HG03565 (cell line): ENCODE measurements around the gene C22orf31.

Experiments
- ATAC-seq: cut with Tn5 transposase; IDR thresholded peaks from one replicate; pipeline ENCODE4 v1.9.1; 2021; ENCODE audit warnings: mild to moderate bottlenecking, moderate library complexity; ENCODE audit not compliant: unreplicated experiment

The C22orf31 gene

DNA sequence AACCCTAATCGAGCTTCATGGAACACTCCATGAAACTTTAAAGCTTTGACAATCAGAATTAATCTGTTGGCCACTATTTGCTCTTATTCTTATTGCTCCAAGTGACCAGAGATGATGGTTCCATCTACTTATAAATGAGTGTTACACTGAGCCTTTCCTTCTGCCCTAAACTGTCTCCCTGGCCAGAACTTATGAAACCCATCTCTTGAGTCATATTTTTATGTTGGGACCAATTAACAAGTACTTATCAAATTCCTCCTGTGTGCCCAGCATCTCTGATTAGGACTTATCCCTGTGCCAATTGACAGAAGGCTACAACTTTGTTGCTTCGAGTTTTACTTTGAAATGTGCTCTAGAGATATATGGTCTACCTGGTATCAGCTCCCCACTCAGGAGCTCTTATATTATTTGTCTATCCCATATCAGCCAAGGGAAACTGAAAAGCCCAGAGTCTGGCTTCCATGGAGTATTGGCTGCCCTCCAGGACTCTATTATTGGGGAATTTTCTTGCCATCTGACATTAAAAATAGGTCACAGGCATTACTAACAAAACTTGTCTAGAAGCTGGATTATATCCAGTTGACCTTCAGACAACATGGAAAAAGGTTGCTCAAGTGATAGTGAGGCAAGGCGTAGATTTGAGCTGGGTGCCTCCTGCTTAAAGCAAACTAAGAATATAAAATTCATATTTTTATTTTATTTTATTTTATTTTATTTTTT lies 20.0 kb upstream of the C22orf31 start:
- ATAC-seq = no peak

DNA sequence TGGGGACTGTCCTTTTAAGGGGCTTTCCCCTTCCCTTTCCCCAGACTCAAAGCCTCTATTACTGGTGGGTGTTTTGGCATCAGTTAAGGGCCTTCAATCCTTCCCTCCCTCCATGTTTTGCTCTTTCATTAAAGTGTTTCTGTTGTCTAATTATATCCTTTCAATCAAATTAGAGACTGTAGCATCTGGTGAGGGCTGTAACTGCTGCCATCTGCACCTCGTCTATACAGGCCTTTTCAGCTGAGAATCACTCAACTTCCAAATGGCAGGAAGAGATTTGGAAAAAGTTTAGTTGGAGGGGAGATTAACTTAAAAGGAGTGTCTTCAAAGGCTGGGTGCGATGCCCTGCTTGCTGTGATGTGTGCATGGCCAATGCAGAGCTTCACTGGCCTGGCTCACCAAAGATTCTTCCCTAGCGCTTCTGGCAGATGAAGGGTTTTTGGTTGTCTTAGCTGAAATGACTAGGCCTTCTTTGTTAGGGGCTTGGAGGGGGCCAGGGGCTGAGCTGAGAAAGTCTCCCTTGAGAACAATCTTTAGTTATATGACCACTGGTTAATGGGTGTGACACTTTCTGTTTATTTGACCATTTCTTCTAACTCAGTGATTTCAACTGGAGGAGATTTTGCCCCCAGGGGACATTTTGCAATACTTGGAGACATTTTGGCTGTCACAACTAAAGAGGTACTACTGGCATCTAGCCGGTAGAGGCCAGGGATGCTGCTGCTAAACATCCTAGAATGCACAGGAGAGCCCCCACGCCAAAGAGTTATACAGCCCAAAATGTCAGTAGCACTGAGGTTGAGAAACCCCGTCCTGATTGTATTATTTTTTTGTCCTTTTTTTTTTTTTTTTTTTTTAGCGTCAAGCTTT lies 18.7 kb upstream of the C22orf31 start:
- ATAC-seq = no peak

GRCh38 chr22:29079218-29079901 lies 17.7 kb upstream of the C22orf31 start:
- ATAC-seq = no peak

GRCh38 chr22:29078869-29079207 lies 17.2 kb upstream of the C22orf31 start:
- no peak for ATAC-seq

DNA sequence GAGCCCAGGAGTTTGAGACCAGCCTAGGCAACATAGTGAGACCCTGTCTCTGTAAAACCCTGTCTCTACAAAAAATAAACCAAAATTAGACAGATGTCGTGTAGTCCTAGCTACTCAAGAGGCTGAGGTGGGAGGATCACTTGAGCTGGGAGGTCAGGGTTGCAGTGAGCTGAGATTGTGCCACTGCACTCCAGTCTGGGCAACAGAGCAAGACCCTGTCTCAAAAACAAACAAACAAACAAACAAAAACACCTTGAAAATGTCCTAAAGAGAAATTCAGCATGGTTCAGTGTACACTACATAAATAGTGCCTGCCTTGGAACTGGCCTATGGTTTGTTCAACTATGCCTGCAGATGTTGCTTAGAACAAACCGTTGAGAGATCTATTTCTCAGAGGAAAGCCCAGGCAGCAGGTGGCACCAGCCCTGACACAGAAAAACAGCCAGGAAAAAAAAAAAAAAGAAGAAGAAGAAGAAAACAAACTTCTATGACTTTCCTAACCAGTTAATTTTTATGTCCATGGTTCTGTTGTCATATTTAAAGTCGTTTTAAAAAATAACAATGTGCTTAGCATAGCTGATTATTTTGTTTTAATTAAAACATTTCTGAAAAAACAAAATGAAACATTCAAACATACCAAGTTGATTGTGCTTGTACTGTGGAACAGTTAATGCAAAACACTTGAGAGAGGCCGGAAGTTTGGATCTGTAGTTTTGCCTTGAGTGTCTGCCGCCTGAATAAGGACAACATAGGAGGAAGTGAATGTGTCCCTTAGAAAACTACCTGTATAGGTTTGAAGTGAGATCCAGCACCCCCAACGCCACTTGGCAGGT lies 16.6 kb upstream of the C22orf31 start:
- no peak for ATAC-seq

DNA sequence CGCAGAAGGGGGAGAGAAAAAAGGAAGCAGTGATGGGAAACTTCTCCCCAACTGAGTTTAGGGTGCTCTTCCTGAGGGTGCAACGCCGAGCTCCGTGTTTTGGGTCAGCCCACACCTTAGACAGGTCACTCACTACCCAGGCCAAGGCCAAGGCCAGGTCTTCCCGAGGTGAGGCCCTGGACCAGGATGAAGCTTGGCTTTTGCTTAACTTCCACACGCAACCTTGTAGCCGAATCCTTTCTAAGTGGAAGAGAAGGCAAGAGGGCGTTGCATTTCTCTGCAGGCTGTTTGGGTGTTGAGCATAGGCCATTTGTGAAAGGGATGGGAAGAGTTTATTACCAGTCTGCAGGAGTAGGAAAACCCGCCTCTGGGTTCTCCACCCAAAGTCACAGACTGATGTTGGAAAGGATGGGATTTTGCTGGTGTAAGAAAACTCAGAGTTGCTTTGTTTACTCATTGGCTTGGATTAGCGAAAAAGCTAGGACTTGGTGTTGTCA lies 12.7 kb upstream of the C22orf31 start:
- no peak for ATAC-seq

DNA sequence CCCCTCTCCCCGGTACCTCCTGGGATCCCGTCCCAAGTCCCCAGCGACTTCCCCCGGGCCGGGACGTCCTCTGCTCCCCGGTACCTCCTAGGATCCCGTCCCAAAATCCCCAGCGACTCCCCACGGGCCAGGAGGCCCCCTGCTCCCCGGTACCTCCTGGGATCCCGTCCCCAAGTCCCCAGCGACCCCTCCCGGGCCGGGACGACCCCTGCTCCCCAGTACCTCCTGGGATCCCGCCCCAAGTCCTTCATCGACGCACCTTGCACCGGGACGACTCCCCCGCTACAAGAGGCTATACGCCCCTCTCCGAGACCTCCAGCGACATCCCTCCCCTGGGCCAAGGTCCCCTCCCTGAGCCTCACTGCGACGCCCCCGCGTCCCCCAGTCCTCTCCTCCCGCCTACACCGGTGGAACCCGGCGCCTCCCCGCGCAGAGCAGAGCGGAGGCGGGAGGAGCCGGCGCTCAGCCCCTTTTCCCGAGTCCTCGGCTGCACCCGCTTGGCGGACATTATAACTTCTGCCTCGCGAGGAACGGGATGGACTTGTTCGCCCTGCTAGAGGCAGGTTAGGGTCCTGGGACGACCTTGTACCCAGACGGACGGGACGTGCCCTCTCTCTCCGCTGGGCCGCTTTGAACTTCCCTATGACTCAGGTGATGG lies 12.1 kb upstream of the C22orf31 start:
- no peak for ATAC-seq

DNA sequence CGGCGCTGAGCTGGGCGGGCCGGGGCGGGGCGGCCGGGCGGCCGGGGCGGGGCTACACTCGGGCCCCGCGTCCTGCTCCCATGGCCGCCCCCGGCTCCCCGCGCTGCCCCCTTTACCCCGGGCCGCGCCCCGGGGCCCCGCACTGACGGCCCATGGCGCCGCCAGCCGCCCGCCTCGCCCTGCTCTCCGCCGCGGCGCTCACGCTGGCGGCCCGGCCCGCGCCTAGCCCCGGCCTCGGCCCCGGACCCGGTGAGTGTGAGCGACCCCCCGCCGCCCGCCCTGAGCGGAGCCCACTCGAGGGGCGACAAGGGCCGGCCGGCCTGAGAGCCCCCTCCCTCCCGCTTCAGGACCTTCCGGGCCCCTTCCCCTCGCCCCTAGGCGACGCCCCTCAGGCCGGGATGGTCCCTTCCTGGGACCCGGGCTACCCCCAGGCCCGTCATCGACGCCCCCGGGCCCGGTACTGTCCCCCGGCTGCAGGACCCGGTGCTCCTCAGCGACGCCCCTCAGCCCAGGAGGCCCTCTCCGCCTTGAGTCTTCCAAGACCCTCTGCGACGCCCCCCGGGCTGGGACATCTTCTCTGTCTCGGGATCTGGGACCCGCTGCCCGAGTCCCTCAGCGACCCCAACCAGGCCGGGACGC lies 11.5 kb upstream of the C22orf31 start, which contains the start of gene KREMEN1:
Gene KREMEN1, plus strand, starts transcription at position 57 of the 639 bp plus-strand sequence. Its CDS starts 96 bp downstream, at position 153.
- ATAC-seq = peak; percentile 3

- peak; percentile 63 for ATAC-seq
These were observed 10.8 kb upstream of the C22orf31 start for GRCh38 chr22:29072193-29072978.

DNA sequence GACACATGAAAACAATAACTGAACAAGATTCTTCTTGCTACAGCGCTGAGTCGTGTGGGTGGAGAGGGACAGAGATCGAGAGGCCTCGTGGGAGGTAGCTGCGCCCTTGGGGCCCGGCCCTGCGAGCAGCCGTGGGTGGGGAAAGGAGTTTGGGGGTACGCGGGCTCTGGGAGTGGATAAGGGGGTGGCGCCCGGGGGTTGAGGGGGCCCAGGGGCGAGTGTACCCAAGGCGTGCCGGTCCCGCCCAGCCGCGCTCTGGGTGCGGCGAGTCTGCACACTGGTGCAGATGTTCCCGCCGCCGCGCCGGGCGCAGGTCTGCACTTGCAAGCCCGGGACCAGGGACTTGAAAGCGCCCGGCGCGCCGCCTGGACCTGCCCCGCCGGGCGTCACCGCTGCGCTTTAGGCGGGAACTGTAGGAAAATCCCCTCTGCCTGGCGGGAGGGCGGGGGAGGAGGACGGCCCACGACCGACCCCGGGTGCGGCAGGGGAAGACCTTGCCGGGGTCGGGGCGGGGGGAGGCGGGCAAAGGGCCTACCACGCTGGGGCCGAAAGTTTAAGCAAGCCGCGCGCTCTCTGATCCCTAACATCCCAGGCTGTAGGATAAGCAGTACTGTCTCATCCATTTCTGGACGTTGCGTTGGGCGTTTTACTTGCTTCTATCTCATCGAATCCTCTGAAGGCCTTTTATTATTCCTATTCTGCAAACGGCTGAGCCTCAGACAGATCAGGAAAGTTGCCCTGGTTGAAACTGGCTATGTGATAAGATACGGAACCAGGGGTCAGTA lies 9.8 kb upstream of the C22orf31 start:
- ATAC-seq = no peak

- ATAC-seq = no peak
These were observed 8.9 kb upstream of the C22orf31 start for GRCh38 chr22:29070490-29070889.

- ATAC-seq = no peak
These were observed 7.8 kb upstream of the C22orf31 start for GRCh38 chr22:29069463-29069862.

DNA sequence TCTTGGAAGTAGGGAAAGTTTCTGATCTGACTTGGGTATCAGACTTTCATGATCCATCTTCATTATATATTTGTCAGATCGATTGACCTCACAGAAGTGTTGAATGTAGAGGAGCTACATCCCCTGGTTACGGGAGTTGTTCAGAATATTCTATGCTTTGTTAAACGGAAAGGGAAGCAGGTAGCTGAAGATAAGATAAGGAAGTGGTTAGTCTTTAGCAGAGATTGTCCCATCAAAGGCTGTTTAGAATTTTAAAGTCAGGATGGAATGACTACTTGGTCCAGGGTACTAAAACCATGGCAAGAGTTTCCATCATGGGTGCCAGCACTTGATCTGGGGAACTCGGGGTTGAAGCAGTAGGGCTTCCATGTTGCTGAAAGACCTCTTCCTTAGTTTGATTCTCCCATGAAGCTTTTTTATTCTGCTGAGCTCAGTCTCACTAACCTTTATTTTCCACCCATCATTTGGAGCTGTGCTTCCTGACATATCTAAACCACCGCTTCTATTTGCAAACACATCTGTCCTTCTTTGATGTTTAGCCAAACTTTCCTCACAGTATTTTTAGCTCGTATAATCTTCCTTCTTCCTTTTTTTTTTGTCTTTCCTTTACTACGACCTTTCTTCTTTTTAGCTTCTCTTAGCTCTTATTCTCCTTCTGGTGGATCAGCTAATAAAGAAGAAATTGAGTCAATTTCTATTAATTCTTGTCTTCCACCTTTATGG lies 4.0 kb upstream of the C22orf31 start:
- ATAC-seq = no peak

GRCh38 chr22:29062286-29062821 lies 723 bp upstream of the C22orf31 start:
- no peak for ATAC-seq

- no peak for ATAC-seq
These were observed 700 bp downstream of the C22orf31 start for GRCh38 chr22:29060931-29061330.

- ATAC-seq = no peak
These were observed 1.3 kb downstream of the C22orf31 start for GRCh38 chr22:29060251-29060869.

DNA sequence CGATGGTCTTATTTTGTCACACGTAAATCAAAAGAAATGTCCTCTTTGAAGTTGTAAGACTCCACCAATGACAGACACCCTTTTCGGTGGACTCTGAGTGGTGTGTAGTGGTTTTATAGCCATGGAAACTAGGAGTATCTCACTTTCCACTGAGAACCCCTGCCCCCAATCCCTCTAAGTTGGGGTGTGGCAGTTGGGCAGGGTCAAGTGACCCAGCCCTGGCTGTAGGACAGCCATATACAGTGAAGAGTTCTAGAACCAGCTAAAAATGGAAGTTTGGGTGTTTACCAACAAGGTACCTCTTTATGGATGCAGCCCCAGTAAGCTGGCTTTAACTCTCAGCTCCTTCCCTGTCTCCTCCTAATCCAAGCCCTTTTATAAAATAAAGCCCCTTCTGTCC lies 5.2 kb downstream of the C22orf31 start:
- no peak for ATAC-seq
